ENCODE data around the gene FAM114A1. TPM values are rescaled to one million over a fixed set of nuclear protein-coding genes. Genes with fewer than 3 reads are reported as not detected.
A peak's percentile ranks its signal among the peaks of the same experiment; 100 is the strongest.

FAM114A1 gene
- total and polyA plus RNA-seq, 7 donors = 5.6 to 20.0 (median 15.4) TPM

- no peak for TF ChIP-seq CTCF (IDR thresholded peaks at IDR 0.05)
- WGBS, 3 donors = 9 to 13% (median 9%) methylated on average over 26 to 30 of the region's 30 CpGs
- Histone ChIP-seq H3K4me3 (peak overlapping the region; percentile 89), H3K36me3 (ENCODE audit: insufficient read depth in 1 of 2, low read depth in 1 of 2) (peaks cover 0 to 16% of the 10 kb centered on the region in 2 donors), H3K27me3 (ENCODE audit: insufficient read depth in 3 of 3, low read length in 2 of 3) (no peaks in the 10 kb centered on the region), H3K27ac (peak overlapping the region; percentile 92), H3K4me1 (peaks cover 42% of the 10 kb centered on the region), H3K9me3 (no peaks in the 10 kb centered on the region)
- DNase-seq = peak; percentile 47 to 71
- peak; percentile 49 to 75 (median 73) for ATAC-seq
- intact Hi-C loops (cut with DNase I) = no loop called here
Observed at GRCh38 chr4:38868059-38868960, 704 bp downstream of the FAM114A1 start.

GRCh38 chr4:38869511-38869910 lies 1.9 kb downstream of the FAM114A1 start:
- TF ChIP-seq CTCF (IDR thresholded peaks at IDR 0.05) = no peak
- H3K9me3 ChIP-seq = no peaks in the 10 kb centered on the region
- H3K4me1 ChIP-seq = peaks cover 42% of the 10 kb centered on the region
- no peaks in the 10 kb centered on the region for H3K27me3 ChIP-seq (ENCODE audit: insufficient read depth in 3 of 3, low read length in 2 of 3)
- H3K27ac ChIP-seq = peak overlapping the region; percentile 92
- H3K4me3 ChIP-seq = peak overlapping the region; percentile 89
- intact Hi-C loops (cut with DNase I) = no loop called here
- WGBS, 3 donors = 34 to 68% (median 38%) methylated on average over 2 of the region's 2 CpGs
- ATAC-seq (no peak), DNase-seq (no peak)
- H3K36me3 ChIP-seq (ENCODE audit: insufficient read depth in 1 of 2, low read depth in 1 of 2) = peaks cover 0 to 16% of the 10 kb centered on the region in 2 donors

- peaks cover 42% of the 10 kb centered on the region for H3K4me1 ChIP-seq
- H3K4me3 ChIP-seq = no peak overlapping the region
- 45 to 56% (median 50%) methylated on average over 7 of the region's 7 CpGs for WGBS, 3 donors
- TF ChIP-seq CTCF (IDR thresholded peaks at IDR 0.05) = no peak
- peaks cover 0 to 16% of the 10 kb centered on the region in 2 donors for H3K36me3 ChIP-seq (ENCODE audit: insufficient read depth in 1 of 2, low read depth in 1 of 2)
- intact Hi-C loops (cut with DNase I) = no loop called here
- no peak overlapping the region for H3K27ac ChIP-seq
- no peaks in the 10 kb centered on the region for H3K27me3 ChIP-seq (ENCODE audit: insufficient read depth in 3 of 3, low read length in 2 of 3)
- no peaks in the 10 kb centered on the region for H3K9me3 ChIP-seq
- ATAC-seq = no peak
- no peak for DNase-seq
Observed at GRCh38 chr4:38870098-38870808, 2.6 kb downstream of the FAM114A1 start.

GRCh38 chr4:38871593-38871992 lies 4.0 kb downstream of the FAM114A1 start:
- no peak for TF ChIP-seq CTCF (IDR thresholded peaks at IDR 0.05)
- peak overlapping the region; percentile 16 for H3K27ac ChIP-seq
- no peaks in the 10 kb centered on the region for H3K9me3 ChIP-seq
- intact Hi-C loops (cut with DNase I) = no loop called here
- peaks cover 42% of the 10 kb centered on the region for H3K4me1 ChIP-seq
- ATAC-seq (no peak), DNase-seq (no peak)
- H3K27me3 ChIP-seq (ENCODE audit: insufficient read depth in 3 of 3, low read length in 2 of 3) = no peaks in the 10 kb centered on the region
- peaks cover 0 to 16% of the 10 kb centered on the region in 2 donors for H3K36me3 ChIP-seq (ENCODE audit: insufficient read depth in 1 of 2, low read depth in 1 of 2)
- 89 to 97% (median 92%) methylated on average over 1 of the region's 1 CpG for WGBS, 3 donors
- no peak overlapping the region for H3K4me3 ChIP-seq
